HepG2 (cell line): ENCODE data around the gene PARN. TPM values are rescaled to one million over a fixed set of nuclear protein-coding genes. Genes with fewer than 3 reads are reported as not detected.

ENCODE experiments used
- BCL3 ChIP-seq: sonication (generic); formaldehyde crosslinking; IDR thresholded peaks from 2 replicates; pipeline ENCODE4 v1.5.1; 2020; ENCODE audit warnings: mild to moderate bottlenecking, missing genetic modification reagents, moderate library complexity
- CREB1 ChIP-seq, 2 experiments: fragments of 450-650 bp in 1 of 2; IDR thresholded peaks; 2 replicates each; pipeline ENCODE4 v1.6.1; 2016 to 2017; ENCODE audit warnings: control low read depth in 1 of 2, mild to moderate bottlenecking in 1 of 2, missing compliant biosample characterization in 1 of 2, missing genetic modification characterization in 1 of 2
- DRAP1 ChIP-seq: IDR thresholded peaks from 2 replicates; pipeline ENCODE4 v1.6.1; 2016; ENCODE audit warnings: missing genetic modification reagents, missing compliant biosample characterization
- FOXJ3 ChIP-seq: sonication (generic); formaldehyde crosslinking; IDR thresholded peaks from 2 replicates; pipeline ENCODE4 v1.4.0; 2020; ENCODE audit warnings: missing genetic modification reagents, mild to moderate bottlenecking, borderline replicate concordance
- GPN1 ChIP-seq: sonication (generic); formaldehyde crosslinking; IDR thresholded peaks from 2 replicates; pipeline ENCODE4 v1.5.1; 2020; ENCODE audit warnings: missing genetic modification reagents, borderline replicate concordance
- HNF1A ChIP-seq, 2 experiments: sonication (generic) in 1 of 2; formaldehyde crosslinking in 1 of 2; IDR thresholded peaks; 2 replicates each; pipeline versions ENCODE4 v1.4.0 to v1.6.1; 2016 to 2020; ENCODE audit warnings: borderline replicate concordance in 1 of 2, low read depth in 1 of 2, mild to moderate bottlenecking in 1 of 2, missing genetic modification reagents in 1 of 2
- MXD4 ChIP-seq: IDR thresholded peaks from 2 replicates; pipeline ENCODE4 v1.6.1; 2016; ENCODE audit warnings: mild to moderate bottlenecking, missing biosample characterization, missing genetic modification reagents
- PCBP2 ChIP-seq: fragments of 200-400 bp; formaldehyde crosslinking; optimal IDR thresholded peaks from 2 replicates; pipeline ENCODE3; 2018; ENCODE audit warnings: low read length, low read depth; ENCODE audit not compliant: poor library complexity, severe bottlenecking
- RORA ChIP-seq: sonication (generic); formaldehyde crosslinking; IDR thresholded peaks from 2 replicates; pipeline ENCODE4 v1.5.0; 2020; ENCODE audit warnings: mild to moderate bottlenecking, missing genetic modification reagents, moderate library complexity
- TERF1 ChIP-seq: sonication (generic); formaldehyde crosslinking; IDR thresholded peaks from 2 replicates; pipeline ENCODE4 v1.8.0; 2022; ENCODE audit warnings: mild to moderate bottlenecking, missing genetic modification reagents, moderate library complexity
- ZNF720 ChIP-seq: sonication (generic); formaldehyde crosslinking; IDR thresholded peaks from 2 replicates; pipeline ENCODE4 v1.4.0; 2020; ENCODE audit warnings: missing genetic modification reagents
- ZNF850 ChIP-seq: sonication (generic); formaldehyde crosslinking; conservative IDR thresholded peaks from 2 replicates; pipeline ENCODE4 v1.9.0; 2021; ENCODE audit warnings: mild to moderate bottlenecking, missing genetic modification reagents
- polyA plus RNA-seq, 8 experiments: library from polyadenylated mRNA; depleted of rRNA in 3 of 8; stranded (reverse) in 7 of 8; unstranded in 1 of 8; fragments of >200 nt; fragmentation: Illumina TruSeq in 4 of 8; extraction: Trizol in 4 of 8; gene quantifications; 2 replicates each; pipeline versions ENCODE4 v1.2.1 to v1.2.3, GENCODE V29; 2011 to 2016; ENCODE audit warnings: low read depth in 4 of 8, missing spikeins in 1 of 8, mixed read lengths in 1 of 8; ENCODE audit not compliant: insufficient read depth in 1 of 8
- total RNA-seq, 5 experiments: library from RNA; depleted of rRNA; stranded (reverse); fragments of >200 nt; fragmentation: Illumina TruSeq; extraction: Trizol; gene quantifications; 2 replicates each; pipeline ENCODE4 v1.2.3, GENCODE V29; 2016; ENCODE audit warnings: low read depth in 1 of 5
- TF ChIP-seq, protein P1 (sequence below): sonication (generic); formaldehyde crosslinking; conservative IDR thresholded peaks from 2 replicates; pipeline ENCODE4 v1.4.0; 2020; ENCODE audit warnings: missing genetic modification reagents
- TF ChIP-seq, protein P2 (sequence below): sonication (generic); formaldehyde crosslinking; IDR thresholded peaks from 2 replicates; pipeline ENCODE4 v1.5.0; 2020; ENCODE audit warnings: mild to moderate bottlenecking, missing genetic modification reagents

The PARN gene
- total and polyA plus RNA-seq, 2 of the 13 experiments (the other 11 are each of a cell fraction or from before 2014, with no cell fraction given) = 13.3 to 47.6 TPM

DNA sequence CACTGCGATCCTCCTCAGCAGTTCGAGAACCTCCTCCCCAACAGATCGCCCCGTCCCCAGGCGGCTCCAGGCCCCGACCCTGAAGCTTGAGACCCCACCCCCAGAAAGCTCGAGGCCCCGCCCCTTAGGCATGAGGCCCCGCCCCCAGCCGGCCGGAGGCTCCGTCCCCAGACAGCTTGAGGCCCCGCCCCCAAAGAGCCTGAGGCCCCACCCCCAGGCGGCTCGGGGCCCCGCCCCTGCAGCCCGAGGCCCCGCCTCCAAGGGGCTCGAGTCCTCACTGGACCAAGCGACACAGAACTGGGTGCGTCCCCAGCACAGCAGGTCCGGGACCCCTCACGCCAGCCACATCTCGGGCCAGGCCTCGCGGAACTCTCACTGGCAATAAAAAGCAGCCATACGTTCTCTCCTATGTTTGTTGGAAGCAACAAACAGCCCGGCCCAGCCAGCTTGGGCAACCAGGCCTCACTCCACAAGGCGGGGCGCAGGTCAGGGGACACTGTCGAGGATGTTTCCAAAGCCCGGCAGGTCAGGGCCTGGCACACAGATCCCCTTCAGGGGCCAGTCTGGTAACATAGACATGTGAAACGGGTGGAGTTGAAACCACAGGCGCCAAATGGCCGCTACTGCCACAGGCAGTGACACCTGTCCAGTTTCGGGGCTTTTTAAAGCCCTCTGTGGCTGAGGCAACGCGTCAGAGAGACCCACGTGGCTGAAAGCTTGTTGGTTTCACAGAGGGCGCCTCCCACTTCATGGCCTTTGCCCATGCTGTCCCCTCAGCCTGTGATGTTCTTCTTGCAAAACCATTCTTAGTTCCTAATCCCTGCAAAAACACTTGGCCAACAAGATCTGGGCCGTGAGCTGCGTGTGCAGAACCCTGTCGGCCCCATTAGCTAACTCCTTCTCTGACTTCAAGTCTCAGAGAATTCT, 224.2 kb downstream of the PARN start (continued):
- TF ChIP-seq HNF1A (IDR thresholded peaks at IDR 0.05; ENCODE audit: low read depth) (no peak), HNF1A (CRISPR knock-in tag; IDR thresholded peaks at IDR 0.05; ENCODE audit: borderline replicate concordance) (0 out of 2 replicates have a peak, but pooled peaks have one; percentile 46), RORA (CRISPR knock-in tag) (no peak), ZNF850 (peak; percentile 98; the same call in 1 of the 2 replicates), PCBP2 (no peak), BCL3 (CRISPR knock-in tag) (peak; percentile 85; the same call in 1 of the 2 replicates), ZNF720 (CRISPR knock-in tag) (no peak), DRAP1 (CRISPR knock-in tag) (peak; percentile 68), TERF1 (CRISPR knock-in tag) (no peak), GPN1 (CRISPR knock-in tag) (no peak), FOXJ3 (peak; percentile 79; the same call in 1 of the 2 replicates), MXD4 (CRISPR knock-in tag) (peak; percentile 97), CREB1 (IDR thresholded peaks at IDR 0.05) (peak; percentile 73; the same call in 1 of the 2 replicates), CREB1 (CRISPR knock-in tag; IDR thresholded peaks at IDR 0.05) (no peak; the same call in 1 of the 2 replicates)
- TF ChIP-seq, protein P1, sequence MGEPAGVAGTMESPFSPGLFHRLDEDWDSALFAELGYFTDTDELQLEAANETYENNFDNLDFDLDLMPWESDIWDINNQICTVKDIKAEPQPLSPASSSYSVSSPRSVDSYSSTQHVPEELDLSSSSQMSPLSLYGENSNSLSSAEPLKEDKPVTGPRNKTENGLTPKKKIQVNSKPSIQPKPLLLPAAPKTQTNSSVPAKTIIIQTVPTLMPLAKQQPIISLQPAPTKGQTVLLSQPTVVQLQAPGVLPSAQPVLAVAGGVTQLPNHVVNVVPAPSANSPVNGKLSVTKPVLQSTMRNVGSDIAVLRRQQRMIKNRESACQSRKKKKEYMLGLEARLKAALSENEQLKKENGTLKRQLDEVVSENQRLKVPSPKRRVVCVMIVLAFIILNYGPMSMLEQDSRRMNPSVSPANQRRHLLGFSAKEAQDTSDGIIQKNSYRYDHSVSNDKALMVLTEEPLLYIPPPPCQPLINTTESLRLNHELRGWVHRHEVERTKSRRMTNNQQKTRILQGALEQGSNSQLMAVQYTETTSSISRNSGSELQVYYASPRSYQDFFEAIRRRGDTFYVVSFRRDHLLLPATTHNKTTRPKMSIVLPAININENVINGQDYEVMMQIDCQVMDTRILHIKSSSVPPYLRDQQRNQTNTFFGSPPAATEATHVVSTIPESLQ (CRISPR knock-in tag) = peak; percentile 90; the same call in 1 of the 2 replicates
- TF ChIP-seq, protein P2, sequence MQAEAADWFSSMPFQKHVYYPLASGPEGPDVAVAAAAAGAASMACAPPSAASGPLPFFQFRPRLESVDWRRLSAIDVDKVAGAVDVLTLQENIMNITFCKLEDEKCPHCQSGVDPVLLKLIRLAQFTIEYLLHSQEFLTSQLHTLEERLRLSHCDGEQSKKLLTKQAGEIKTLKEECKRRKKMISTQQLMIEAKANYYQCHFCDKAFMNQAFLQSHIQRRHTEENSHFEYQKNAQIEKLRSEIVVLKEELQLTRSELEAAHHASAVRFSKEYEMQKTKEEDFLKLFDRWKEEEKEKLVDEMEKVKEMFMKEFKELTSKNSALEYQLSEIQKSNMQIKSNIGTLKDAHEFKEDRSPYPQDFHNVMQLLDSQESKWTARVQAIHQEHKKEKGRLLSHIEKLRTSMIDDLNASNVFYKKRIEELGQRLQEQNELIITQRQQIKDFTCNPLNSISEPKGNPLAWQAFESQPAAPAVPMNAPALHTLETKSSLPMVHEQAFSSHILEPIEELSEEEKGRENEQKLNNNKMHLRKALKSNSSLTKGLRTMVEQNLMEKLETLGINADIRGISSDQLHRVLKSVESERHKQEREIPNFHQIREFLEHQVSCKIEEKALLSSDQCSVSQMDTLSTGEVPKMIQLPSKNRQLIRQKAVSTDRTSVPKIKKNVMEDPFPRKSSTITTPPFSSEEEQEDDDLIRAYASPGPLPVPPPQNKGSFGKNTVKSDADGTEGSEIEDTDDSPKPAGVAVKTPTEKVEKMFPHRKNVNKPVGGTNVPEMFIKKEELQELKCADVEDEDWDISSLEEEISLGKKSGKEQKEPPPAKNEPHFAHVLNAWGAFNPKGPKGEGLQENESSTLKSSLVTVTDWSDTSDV = no peak
